ENCODE measurements around the gene NUDT6.

The NUDT6 gene

GRCh38 chr4:122920473-122920872 is 1.9 kb downstream of the NUDT6 start:
- Histone ChIP-seq H3K9me3 (ENCODE audit: low read length) (no peaks in the 10 kb centered on the region), H3K4me3 (ENCODE audit: low read depth, low read length, poor library complexity, severe bottlenecking) (no peak overlapping the region), H3K4me2 (ENCODE audit: low read length) (no peak overlapping the region), H3K27me3 (ENCODE audit: insufficient read depth, low read length) (no peaks in the 10 kb centered on the region), H3K79me2 (ENCODE audit: insufficient read depth, low read length) (peaks cover 9% of the 10 kb centered on the region; the same call in 1 of the 2 replicates), H3F3A (ENCODE audit: insufficient read depth, low read length) (no peaks in the 10 kb centered on the region), H3K9ac (ENCODE audit: low read length) (no peak overlapping the region), H3K36me3 (ENCODE audit: insufficient read depth, low read length) (no peaks in the 10 kb centered on the region), H3K9me2 (ENCODE audit: low read depth, low read length) (no peaks in the 10 kb centered on the region), H4K20me1 (ENCODE audit: insufficient read depth, low read length) (no peaks in the 10 kb centered on the region), H2AFZ (ENCODE audit: low read length) (no peak overlapping the region), H3K27ac (ENCODE audit: low read depth, low read length, poor library complexity, severe bottlenecking) (no peak overlapping the region), H3K4me1 (ENCODE audit: insufficient read depth, low read length, severe bottlenecking) (peaks cover 19% of the 10 kb centered on the region)
- no peak for TF ChIP-seq CTCF (IDR thresholded peaks at IDR 0.05; ENCODE audit: low read length)
- TF ChIP-seq EZH2 (IDR thresholded peaks at IDR 0.05; ENCODE audit: borderline replicate concordance, low read length): no peak

- Histone ChIP-seq H3K27ac (ENCODE audit: low read depth, low read length, poor library complexity, severe bottlenecking) (no peak overlapping the region), H4K20me1 (ENCODE audit: insufficient read depth, low read length) (no peaks in the 10 kb centered on the region), H3K9me2 (ENCODE audit: low read depth, low read length) (no peaks in the 10 kb centered on the region), H3K9ac (ENCODE audit: low read length) (no peak overlapping the region), H3K36me3 (ENCODE audit: insufficient read depth, low read length) (no peaks in the 10 kb centered on the region), H3K4me3 (ENCODE audit: low read depth, low read length, poor library complexity, severe bottlenecking) (no peak overlapping the region), H3K4me1 (ENCODE audit: insufficient read depth, low read length, severe bottlenecking) (peaks cover 6% of the 10 kb centered on the region), H2AFZ (ENCODE audit: low read length) (no peak overlapping the region), H3K79me2 (ENCODE audit: insufficient read depth, low read length) (no peaks in the 10 kb centered on the region), H3K27me3 (ENCODE audit: insufficient read depth, low read length) (no peaks in the 10 kb centered on the region), H3K9me3 (ENCODE audit: low read length) (no peaks in the 10 kb centered on the region), H3K4me2 (ENCODE audit: low read length) (no peak overlapping the region), H3F3A (ENCODE audit: insufficient read depth, low read length) (no peaks in the 10 kb centered on the region)
- TF ChIP-seq CTCF (IDR thresholded peaks at IDR 0.05; ENCODE audit: low read length) (no peak), EZH2 (IDR thresholded peaks at IDR 0.05; ENCODE audit: borderline replicate concordance, low read length) (no peak)
Observed at GRCh38 chr4:122917731-122918130, 4.7 kb downstream of the NUDT6 start.

GRCh38 chr4:122914938-122915337 is 7.5 kb downstream of the NUDT6 start:
- Histone ChIP-seq H2AFZ (ENCODE audit: low read length) (no peak overlapping the region), H3K4me2 (ENCODE audit: low read length) (no peak overlapping the region), H3K9me2 (ENCODE audit: low read depth, low read length) (no peaks in the 10 kb centered on the region), H3K4me3 (ENCODE audit: low read depth, low read length, poor library complexity, severe bottlenecking) (no peak overlapping the region), H3K9ac (ENCODE audit: low read length) (no peak overlapping the region), H3K79me2 (ENCODE audit: insufficient read depth, low read length) (no peaks in the 10 kb centered on the region), H3K27ac (ENCODE audit: low read depth, low read length, poor library complexity, severe bottlenecking) (no peak overlapping the region), H3F3A (ENCODE audit: insufficient read depth, low read length) (no peaks in the 10 kb centered on the region), H3K36me3 (ENCODE audit: insufficient read depth, low read length) (no peaks in the 10 kb centered on the region), H3K9me3 (ENCODE audit: low read length) (no peaks in the 10 kb centered on the region), H3K4me1 (ENCODE audit: insufficient read depth, low read length, severe bottlenecking) (no peaks in the 10 kb centered on the region), H4K20me1 (ENCODE audit: insufficient read depth, low read length) (no peaks in the 10 kb centered on the region), H3K27me3 (ENCODE audit: insufficient read depth, low read length) (no peaks in the 10 kb centered on the region)
- TF ChIP-seq EZH2 (IDR thresholded peaks at IDR 0.05; ENCODE audit: borderline replicate concordance, low read length) (no peak), CTCF (IDR thresholded peaks at IDR 0.05; ENCODE audit: low read length) (no peak)
